ENCODE data around the gene TARS3. TPM values are rescaled to one million over a fixed set of nuclear protein-coding genes. Genes with fewer than 3 reads are reported as not detected.
"Not testable (repeated sequence)": the region's sequence is repeated elsewhere in the genome, so short reads cannot be mapped to it uniquely, and the experiment has no call there.

Gene TARS3
- total RNA-seq, 3 donors from 2014 or later: 21.3 to 32.8 (median 25.3) TPM

DNA sequence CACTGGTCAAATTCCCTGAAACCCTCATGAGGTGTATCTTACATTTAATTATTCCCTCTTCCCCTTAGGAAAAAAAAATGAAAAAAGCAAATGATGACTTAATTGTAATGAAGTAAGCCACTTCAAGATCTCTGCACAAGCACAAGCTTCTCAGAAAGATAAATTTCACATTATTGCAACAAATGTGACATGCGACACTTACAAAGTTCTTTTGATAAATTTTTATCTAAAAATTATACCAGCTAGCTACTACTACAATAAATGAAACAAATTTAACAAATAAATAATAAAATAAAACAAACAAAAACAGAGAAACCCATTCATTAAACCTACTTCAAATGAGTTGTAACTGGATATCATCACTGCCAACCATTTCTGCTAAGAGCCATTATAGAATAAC, 62.1 kb downstream of the TARS3 start:
- Histone ChIP-seq H3K4me3 (no peak overlapping the region), H3K9me3 (no peaks in the 10 kb centered on the region), H3K27ac (no peak overlapping the region), H3K36me3 (peaks cover 7% of the 10 kb centered on the region), H3K4me1 (no peaks in the 10 kb centered on the region), H3K27me3 (no peaks in the 10 kb centered on the region)
- no peak for TF ChIP-seq POLR2A (IDR thresholded peaks at IDR 0.05)
- TF ChIP-seq, protein P1, sequence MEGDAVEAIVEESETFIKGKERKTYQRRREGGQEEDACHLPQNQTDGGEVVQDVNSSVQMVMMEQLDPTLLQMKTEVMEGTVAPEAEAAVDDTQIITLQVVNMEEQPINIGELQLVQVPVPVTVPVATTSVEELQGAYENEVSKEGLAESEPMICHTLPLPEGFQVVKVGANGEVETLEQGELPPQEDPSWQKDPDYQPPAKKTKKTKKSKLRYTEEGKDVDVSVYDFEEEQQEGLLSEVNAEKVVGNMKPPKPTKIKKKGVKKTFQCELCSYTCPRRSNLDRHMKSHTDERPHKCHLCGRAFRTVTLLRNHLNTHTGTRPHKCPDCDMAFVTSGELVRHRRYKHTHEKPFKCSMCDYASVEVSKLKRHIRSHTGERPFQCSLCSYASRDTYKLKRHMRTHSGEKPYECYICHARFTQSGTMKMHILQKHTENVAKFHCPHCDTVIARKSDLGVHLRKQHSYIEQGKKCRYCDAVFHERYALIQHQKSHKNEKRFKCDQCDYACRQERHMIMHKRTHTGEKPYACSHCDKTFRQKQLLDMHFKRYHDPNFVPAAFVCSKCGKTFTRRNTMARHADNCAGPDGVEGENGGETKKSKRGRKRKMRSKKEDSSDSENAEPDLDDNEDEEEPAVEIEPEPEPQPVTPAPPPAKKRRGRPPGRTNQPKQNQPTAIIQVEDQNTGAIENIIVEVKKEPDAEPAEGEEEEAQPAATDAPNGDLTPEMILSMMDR (IDR thresholded peaks at IDR 0.05): no peak
- TF ChIP-seq POLR2AphosphoS5 (IDR thresholded peaks at IDR 0.05): no peak
- no peak for DNase-seq (ENCODE audit: low spot score in 2 of 2)
- intact Hi-C loops (cut with DNase I; ENCODE audit: low total_unique reads): no loop called here

DNA sequence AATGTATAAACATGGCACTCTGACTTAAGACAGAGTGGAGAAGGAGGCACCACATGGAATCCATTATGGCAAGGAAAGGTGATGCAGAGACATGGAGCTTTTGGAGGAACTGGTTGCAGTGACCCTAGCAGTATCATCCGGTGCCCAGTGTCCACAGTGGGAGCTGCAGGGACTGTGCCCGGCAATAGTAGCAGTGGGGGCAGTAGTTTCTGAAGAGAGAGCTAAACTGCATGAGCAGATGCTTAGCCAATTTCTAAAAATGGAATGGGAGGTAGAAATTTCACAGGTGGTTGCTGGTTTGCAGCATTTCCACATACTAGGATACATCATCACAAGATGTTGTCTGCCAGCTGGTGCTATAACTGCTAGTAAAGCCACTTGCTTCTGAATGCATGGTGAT, 64.3 kb downstream of the TARS3 start:
- Histone ChIP-seq H3K9me3 (no peaks in the 10 kb centered on the region), H3K36me3 (peaks cover 7% of the 10 kb centered on the region), H3K27me3 (no peaks in the 10 kb centered on the region), H3K4me3 (no peak overlapping the region), H3K27ac (no peak overlapping the region), H3K4me1 (no peaks in the 10 kb centered on the region)
- intact Hi-C loops (cut with DNase I; ENCODE audit: low total_unique reads): no loop called here
- no peak for DNase-seq (ENCODE audit: low spot score in 2 of 2)
- TF ChIP-seq POLR2A (IDR thresholded peaks at IDR 0.05) (no peak), POLR2AphosphoS5 (IDR thresholded peaks at IDR 0.05) (no peak)

DNA sequence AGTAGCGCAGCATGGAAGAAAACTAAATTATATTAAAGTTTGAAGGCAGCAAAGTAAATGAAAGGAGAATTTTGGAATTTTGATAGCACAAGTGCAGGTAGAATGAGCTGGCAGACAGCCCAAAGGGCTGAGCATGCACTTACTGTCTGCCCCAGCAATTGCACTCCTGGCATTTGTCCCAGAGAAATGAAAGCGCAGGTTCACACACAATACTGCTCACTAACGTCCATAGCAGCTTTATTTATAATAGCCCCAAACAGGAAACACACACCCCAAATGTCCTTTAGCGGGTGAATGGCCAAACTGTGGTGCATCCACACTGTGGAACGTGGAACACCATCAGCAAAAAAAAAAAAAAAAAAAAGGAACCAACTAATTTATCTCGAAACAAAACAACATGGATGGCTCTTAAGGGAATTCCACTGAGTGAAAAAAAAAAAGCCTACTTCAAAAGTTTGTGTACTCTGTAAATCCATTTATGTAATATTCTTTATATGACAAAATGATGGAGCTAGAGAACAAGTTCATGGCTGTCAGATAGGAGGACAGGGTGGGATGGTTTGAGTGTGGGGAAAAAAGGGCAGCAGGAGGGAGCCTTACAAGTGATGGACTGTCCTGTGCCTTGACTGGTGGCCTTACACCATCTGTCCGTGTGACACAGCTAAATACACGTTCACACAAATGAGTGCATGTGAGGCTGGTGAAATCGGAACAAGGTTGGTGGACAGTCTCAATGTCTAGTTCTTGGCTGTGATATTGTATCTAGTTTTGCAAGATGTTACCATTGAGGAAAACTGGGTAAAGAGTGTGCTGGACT, 66.1 kb downstream of the TARS3 start:
- Histone ChIP-seq H3K9me3 (no peaks in the 10 kb centered on the region), H3K4me1 (no peaks in the 10 kb centered on the region), H3K27ac (no peak overlapping the region), H3K27me3 (no peaks in the 10 kb centered on the region), H3K4me3 (no peak overlapping the region), H3K36me3 (peaks cover 7% of the 10 kb centered on the region)
- no peak for DNase-seq (ENCODE audit: low spot score in 2 of 2)
- TF ChIP-seq POLR2AphosphoS5 (IDR thresholded peaks at IDR 0.05) (no peak), POLR2A (IDR thresholded peaks at IDR 0.05) (no peak)
- TF ChIP-seq, protein P1 (IDR thresholded peaks at IDR 0.05): no peak
- intact Hi-C loops (cut with DNase I; ENCODE audit: low total_unique reads): no loop called here

DNA sequence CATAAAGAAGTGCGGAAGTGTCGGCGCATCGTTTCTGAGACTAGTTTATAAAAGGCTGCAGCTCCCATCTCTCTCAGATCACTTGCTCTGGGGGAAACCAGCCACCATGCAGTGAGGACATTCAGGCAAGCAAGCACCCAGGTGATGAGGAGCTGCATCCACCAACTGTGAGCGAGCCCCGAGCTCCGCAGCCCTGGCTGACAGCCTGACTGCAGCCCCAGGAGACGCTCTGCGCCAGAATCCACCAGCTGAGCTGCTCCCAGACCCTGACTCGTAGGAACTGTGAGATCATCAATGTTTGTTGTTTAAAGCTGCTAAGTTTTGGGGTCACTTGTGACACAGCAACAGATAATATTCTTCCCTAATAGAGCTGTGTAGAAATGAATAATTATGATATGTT, 67.1 kb downstream of the TARS3 start:
- H3K27me3 ChIP-seq: no peaks in the 10 kb centered on the region
- no peaks in the 10 kb centered on the region for H3K4me1 ChIP-seq
- intact Hi-C loops (cut with DNase I; ENCODE audit: low total_unique reads): no loop called here
- no peaks in the 10 kb centered on the region for H3K9me3 ChIP-seq
- no peak overlapping the region for H3K27ac ChIP-seq
- TF ChIP-seq, protein P1 (IDR thresholded peaks at IDR 0.05): no peak
- TF ChIP-seq POLR2A (IDR thresholded peaks at IDR 0.05) (no peak), POLR2AphosphoS5 (IDR thresholded peaks at IDR 0.05) (no peak)
- peaks cover 7% of the 10 kb centered on the region for H3K36me3 ChIP-seq
- DNase-seq (ENCODE audit: low spot score in 2 of 2): no peak
- no peak overlapping the region for H3K4me3 ChIP-seq

DNA sequence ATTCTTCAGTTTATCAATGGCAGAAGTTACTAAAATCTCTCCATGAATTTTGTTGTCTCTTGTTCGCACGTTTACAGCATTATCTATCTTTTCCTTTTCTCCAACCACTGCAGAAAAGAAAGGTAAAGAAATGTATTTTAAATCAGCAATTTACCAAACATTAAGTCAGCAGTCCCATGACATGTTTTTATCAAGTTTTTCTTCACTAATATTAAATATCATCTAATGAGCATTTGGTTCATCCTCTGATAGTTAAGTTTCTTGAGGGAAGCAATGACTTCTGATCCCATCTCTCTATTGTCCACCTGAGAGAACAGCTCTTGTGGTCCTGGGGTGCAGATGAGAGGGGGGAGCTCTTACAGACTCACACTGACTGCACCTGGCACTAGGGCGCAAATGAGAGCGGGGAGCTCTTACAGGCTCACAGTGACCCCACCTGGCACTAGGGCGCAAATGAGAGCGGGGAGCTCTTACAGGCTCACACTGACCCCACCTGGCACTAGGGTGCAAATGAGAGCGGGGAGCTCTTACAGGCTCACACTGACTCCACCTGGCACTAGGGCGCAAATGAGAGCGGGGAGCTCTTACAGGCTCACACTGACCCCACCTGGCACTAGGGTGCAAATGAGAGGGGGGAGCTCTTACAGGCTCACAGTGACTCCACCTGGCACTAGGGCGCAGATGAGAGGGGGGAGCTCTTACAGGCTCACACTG, 69.5 kb downstream of the TARS3 start:
- H3K9me3 ChIP-seq; H3K27me3 ChIP-seq; H3K36me3 ChIP-seq; H3K27ac ChIP-seq; H3K4me3 ChIP-seq; DNase-seq (ENCODE audit: low spot score in 2 of 2); intact Hi-C loops (cut with DNase I; ENCODE audit: low total_unique reads): not testable (repeated sequence)
- H3K4me1 ChIP-seq: peaks cover 0 to 15% of the 10 kb centered on the region in 2 donors

DNA sequence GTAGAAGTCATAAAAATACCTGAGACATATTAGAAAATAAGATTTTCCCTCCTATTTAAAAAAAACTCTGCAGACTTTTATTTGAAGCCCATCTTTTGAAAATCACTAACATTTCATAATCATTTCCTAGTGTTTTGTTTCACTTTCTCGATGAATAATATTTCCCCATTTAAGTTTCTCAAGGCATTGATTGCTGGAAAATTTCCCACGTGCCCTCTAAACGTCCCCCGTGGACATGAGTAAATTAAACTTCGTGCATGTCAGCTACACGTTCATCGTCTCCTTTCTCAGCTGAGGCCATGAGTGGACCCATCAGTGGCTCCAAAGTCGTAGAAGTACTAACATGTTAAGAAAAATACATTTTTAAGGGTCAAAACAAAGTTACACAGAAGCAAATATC, 70.1 kb downstream of the TARS3 start:
- no peak overlapping the region for H3K27ac ChIP-seq
- no peaks in the 10 kb centered on the region for H3K9me3 ChIP-seq
- no peak for DNase-seq (ENCODE audit: low spot score in 2 of 2)
- no peak overlapping the region for H3K4me3 ChIP-seq
- peaks cover 0 to 15% of the 10 kb centered on the region in 2 donors for H3K4me1 ChIP-seq
- H3K36me3 ChIP-seq: no peaks in the 10 kb centered on the region
- TF ChIP-seq, protein P1 (IDR thresholded peaks at IDR 0.05): no peak
- no peak for TF ChIP-seq POLR2AphosphoS5 (IDR thresholded peaks at IDR 0.05)
- intact Hi-C loops (cut with DNase I; ENCODE audit: low total_unique reads): no loop called here
- H3K27me3 ChIP-seq: no peaks in the 10 kb centered on the region
